NB4 (cell line): Measurements from ENCODE around the gene PIBF1.

Experiments used
- DNase-seq: peaks from one replicate; pipeline ENCODE4 v3.0.0; 2010; ENCODE audit warnings: low read depth
- H3K4me3 ChIP-seq: one replicate; pipeline ENCODE4 v1.5.1; 2011; ENCODE audit warnings: mild to moderate bottlenecking, low read depth, low read length, moderate library complexity
- MYC ChIP-seq: IDR thresholded peaks from 2 replicates; pipeline ENCODE4 v1.6.1; 2011; ENCODE audit warnings: low read depth, low read length
- POLR2A ChIP-seq: IDR thresholded peaks from 2 replicates; pipeline ENCODE4 v1.6.1; 2011; ENCODE audit warnings: mild to moderate bottlenecking; ENCODE audit not compliant: insufficient read length; ENCODE audit errors: extremely low read depth
- TF ChIP-seq, protein P1 (sequence below): IDR thresholded peaks from one replicate; pipeline ENCODE4 v1.5.1; 2012; ENCODE audit warnings: low read depth, low read length
- TF ChIP-seq, protein P2 (sequence below): IDR thresholded peaks from 2 replicates; pipeline ENCODE4 v1.6.1; 2011; ENCODE audit warnings: low read depth, low read length

Gene PIBF1, protein sequence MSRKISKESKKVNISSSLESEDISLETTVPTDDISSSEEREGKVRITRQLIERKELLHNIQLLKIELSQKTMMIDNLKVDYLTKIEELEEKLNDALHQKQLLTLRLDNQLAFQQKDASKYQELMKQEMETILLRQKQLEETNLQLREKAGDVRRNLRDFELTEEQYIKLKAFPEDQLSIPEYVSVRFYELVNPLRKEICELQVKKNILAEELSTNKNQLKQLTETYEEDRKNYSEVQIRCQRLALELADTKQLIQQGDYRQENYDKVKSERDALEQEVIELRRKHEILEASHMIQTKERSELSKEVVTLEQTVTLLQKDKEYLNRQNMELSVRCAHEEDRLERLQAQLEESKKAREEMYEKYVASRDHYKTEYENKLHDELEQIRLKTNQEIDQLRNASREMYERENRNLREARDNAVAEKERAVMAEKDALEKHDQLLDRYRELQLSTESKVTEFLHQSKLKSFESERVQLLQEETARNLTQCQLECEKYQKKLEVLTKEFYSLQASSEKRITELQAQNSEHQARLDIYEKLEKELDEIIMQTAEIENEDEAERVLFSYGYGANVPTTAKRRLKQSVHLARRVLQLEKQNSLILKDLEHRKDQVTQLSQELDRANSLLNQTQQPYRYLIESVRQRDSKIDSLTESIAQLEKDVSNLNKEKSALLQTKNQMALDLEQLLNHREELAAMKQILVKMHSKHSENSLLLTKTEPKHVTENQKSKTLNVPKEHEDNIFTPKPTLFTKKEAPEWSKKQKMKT

DNA sequence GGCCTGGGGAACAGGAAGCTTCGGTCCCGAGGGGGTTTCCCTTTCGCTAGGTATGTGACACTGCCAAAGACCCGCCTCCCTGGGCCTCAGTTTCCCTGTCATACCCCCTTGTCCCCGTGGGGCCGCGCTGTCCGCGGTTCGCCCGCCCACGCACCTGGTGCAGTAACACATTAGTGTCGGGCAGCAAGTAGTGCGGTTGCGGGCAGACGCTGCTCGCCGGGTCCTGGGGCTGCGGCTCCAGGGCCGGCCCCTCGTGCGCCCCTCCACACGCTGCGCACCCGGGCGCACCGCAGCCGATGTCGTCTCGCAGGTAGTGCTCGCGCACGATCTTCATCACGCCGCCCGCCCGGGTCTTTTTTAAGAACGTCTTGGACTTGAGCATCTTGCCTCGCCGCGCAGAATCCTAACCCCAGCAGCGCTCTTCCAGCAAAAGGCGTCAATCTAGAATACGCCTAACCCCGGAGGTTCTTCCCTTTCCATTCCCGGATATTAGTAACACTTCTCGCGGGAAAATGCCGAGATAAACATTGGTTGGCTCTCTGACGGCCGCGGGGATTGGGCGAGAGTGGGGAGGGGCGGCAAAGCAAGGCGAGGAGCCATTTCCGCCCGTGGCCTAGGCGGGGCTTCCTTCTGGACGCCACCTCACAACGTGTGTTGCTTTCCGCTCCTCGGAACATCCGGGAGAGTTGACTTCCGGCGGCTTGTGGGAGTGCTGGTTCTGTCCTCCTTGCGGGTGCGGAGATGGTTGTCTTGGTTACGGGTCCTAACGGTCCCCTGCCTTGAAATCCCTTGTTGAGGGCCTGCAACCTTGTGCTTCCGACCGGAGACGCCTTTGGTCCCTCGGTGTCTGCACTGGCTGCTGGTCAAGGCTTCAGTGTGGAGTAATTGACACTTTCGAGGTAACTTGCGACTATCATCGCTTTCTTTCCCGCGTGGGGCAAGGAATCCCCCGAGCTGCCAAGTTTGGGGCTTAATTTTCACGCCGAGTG lies at the start of gene PIBF1, which contains the start of gene DIS3:
PIBF1 (plus strand) TSS at position 683 of the 989 bp plus-strand sequence. CDS start 1,337 bp downstream, outside the sequence.
DIS3 (minus strand) TSS at position 450 of the 989 bp plus-strand sequence; CDS start at position 382, 68 bp downstream.
- DNase-seq, result peak; percentile 99
- TF ChIP-seq, protein P1, sequence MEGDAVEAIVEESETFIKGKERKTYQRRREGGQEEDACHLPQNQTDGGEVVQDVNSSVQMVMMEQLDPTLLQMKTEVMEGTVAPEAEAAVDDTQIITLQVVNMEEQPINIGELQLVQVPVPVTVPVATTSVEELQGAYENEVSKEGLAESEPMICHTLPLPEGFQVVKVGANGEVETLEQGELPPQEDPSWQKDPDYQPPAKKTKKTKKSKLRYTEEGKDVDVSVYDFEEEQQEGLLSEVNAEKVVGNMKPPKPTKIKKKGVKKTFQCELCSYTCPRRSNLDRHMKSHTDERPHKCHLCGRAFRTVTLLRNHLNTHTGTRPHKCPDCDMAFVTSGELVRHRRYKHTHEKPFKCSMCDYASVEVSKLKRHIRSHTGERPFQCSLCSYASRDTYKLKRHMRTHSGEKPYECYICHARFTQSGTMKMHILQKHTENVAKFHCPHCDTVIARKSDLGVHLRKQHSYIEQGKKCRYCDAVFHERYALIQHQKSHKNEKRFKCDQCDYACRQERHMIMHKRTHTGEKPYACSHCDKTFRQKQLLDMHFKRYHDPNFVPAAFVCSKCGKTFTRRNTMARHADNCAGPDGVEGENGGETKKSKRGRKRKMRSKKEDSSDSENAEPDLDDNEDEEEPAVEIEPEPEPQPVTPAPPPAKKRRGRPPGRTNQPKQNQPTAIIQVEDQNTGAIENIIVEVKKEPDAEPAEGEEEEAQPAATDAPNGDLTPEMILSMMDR, result no peak
- peak; percentile 87 for TF ChIP-seq MYC
- TF ChIP-seq POLR2A, result peak; percentile 91
- TF ChIP-seq, protein P2, sequence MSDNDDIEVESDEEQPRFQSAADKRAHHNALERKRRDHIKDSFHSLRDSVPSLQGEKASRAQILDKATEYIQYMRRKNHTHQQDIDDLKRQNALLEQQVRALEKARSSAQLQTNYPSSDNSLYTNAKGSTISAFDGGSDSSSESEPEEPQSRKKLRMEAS, result peak; percentile 88

DNA sequence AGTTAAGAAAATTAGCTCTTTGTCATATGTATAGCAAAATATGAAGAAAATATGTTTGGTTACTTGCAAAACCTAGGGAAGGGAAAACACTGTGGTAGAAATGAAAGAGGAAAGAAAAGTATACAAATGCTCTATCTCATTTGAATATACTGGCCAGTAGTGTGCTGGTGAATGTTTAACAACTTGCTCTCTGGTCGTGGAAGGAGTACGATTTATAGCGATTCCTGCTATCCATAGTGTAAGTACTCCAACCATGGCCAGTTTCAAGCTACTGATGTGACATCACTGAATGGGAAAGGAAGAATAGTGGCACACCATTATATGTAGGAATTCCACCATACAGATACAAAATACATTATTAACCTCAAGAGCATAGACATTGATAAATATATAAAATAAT lies 44.9 kb upstream of the PIBF1 start:
- TF ChIP-seq, protein P1, result no peak
- no peak for TF ChIP-seq POLR2A
- TF ChIP-seq, protein P2, result no peak
- no peak for TF ChIP-seq MYC
- no peak overlapping the region for H3K4me3 ChIP-seq
- DNase-seq, result no peak

More for the DNA sequence above, at the start of gene PIBF1, which contains the start of gene DIS3:
- H3K4me3 ChIP-seq, result peak within 1 kb of the TSS; percentile 96

DNA sequence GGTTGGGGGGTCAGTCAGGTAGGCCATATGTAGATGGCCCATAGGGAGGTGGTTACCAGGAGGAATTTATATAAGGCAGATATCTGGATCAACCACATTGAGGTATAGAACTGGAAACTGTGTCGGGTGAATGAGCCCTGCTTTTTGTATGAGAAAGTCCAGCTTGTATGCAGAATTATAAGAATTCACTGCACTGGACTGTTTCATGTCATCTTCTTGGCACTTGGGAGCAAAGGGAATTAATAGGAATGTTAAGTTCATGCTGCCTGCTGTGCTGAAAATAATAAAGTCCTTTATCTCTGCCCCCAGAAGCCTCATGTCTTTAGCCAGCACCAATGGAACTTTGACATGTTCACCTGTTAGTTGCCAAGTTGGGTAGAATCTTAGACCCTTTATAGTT lies 41.9 kb upstream of the PIBF1 start:
- no peak overlapping the region for H3K4me3 ChIP-seq
- TF ChIP-seq, protein P2, result no peak
- TF ChIP-seq POLR2A (no peak), MYC (no peak)
- TF ChIP-seq, protein P1, result no peak
- no peak for DNase-seq

DNA sequence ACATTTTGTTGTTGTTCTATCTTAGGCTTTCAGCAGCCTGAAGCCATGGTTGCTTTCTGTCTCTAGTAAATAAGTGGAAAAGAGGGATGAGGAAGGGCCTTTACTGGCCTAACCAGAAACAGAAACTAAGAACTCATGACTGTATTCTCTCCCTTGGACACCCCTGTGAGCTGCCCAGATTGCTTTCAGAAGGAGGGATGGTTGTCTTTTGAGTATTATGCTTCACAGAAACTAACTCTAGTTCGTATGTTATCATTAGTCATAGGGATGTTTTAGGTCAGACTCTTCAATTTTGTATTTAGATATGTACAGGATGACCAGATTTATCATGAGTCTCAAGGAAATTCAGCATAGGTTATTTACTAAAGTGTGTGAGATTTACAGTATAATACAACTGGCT lies 36.7 kb upstream of the PIBF1 start:
- H3K4me3 ChIP-seq, result no peak overlapping the region
- TF ChIP-seq MYC (no peak), POLR2A (no peak)
- TF ChIP-seq, protein P2, result no peak
- TF ChIP-seq, protein P1, result no peak
- DNase-seq, result no peak

DNA sequence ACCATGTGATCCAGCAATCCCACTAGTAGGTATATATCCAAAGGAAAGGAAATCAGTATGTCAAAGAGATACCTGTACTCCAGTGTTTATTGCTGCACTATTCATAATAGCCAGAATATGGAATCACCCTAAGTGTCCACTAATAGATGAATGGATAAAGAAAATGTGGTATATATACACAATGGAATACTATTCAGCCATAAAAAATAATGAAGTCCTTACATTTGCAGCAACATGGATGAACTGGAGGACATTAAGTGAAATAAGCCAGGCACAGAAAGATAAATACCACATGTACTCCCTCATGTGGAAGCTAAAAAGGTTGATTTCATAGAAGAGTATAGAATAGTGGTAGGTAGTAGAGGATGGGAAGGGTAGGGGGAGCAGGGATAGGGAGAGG lies 30.7 kb upstream of the PIBF1 start:
- no peak for TF ChIP-seq MYC
- TF ChIP-seq POLR2A, result no peak
- TF ChIP-seq, protein P2, result no peak
- TF ChIP-seq, protein P1, result no peak
- no peak overlapping the region for H3K4me3 ChIP-seq
- DNase-seq, result no peak
